Bronchial epithelial cell (primary cell): Measurements from ENCODE around the gene SEC61A1. TPM values are rescaled to one million over a fixed set of nuclear protein-coding genes. Genes with fewer than 3 reads are reported as not detected.

ENCODE experiments used
- DNase-seq: peaks from one replicate; pipeline ENCODE4 v3.0.0-alpha.2; 2010; ENCODE audit warnings: low read depth
- FAIRE-seq: peaks from 2 replicates; lab custom pipeline; 2011; peaks lifted over from hg19 to GRCh38; lab: Jason Lieb, UNC
- H3K27me3 ChIP-seq: 2 replicates; pipeline ENCODE4 v1.5.1; 2011; ENCODE audit warnings: low read length; ENCODE audit not compliant: control insufficient read depth, insufficient read depth
- H3K36me3 ChIP-seq: 2 replicates; pipeline ENCODE4 v1.5.1; 2011; ENCODE audit warnings: low read length; ENCODE audit not compliant: control insufficient read depth, insufficient read depth
- H3K4me3 ChIP-seq: 2 replicates; pipeline ENCODE4 v1.5.1; 2011; ENCODE audit warnings: mild to moderate bottlenecking, low read depth, low read length, control low read depth
- CTCF ChIP-seq: IDR thresholded peaks from 2 replicates; pipeline ENCODE4 v1.5.1; 2011; ENCODE audit warnings: mild to moderate bottlenecking, moderate library complexity, low read length, control low read depth, inconsistent platforms; ENCODE audit not compliant: insufficient read depth, severe bottlenecking
- total RNA-seq: library from RNA; depleted of rRNA; stranded (reverse); fragments of >200 nt; gene quantifications from 2 replicates; pipeline ENCODE4 v1.2.1, GENCODE V29; 2014

Gene SEC61A1
- total RNA-seq, 1 donor from 2014 or later, result 256 TPM

GRCh38 chr3:128052595-128053351 lies 536 bp downstream of the SEC61A1 start:
- H3K27me3 ChIP-seq, result no peaks in the 10 kb centered on the region
- no peak for TF ChIP-seq CTCF
- H3K36me3 ChIP-seq, result peaks cover 15% of the 10 kb centered on the region
- no peak for FAIRE-seq
- H3K4me3 ChIP-seq, result peak overlapping the region; percentile 94
- no peak for DNase-seq

DNA sequence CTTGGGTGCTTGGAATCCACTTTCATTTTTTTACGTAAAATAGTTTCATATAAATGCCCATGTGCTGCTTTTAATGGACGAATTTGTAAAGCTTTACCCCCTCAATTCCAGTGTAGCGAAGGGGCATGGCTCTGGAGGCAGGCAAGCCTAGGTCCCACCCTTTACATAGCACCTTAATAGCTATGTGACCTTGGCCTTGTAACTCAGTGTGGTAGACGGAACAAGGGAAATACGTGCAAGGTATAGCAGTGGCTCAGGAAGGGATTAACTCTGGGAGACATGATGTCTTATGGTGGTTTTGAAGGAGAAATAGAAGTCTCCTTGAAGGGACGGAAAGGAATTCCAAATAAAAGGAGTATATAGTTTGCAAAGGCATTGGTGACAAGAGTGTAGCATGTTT lies 1.4 kb downstream of the SEC61A1 start:
- no peaks in the 10 kb centered on the region for H3K27me3 ChIP-seq
- DNase-seq (no peak), FAIRE-seq (no peak)
- H3K36me3 ChIP-seq, result peaks cover 15% of the 10 kb centered on the region
- no peak for TF ChIP-seq CTCF
- H3K4me3 ChIP-seq, result peak overlapping the region; percentile 94

- no peak for FAIRE-seq
- no peak for TF ChIP-seq CTCF
- H3K36me3 ChIP-seq, result peaks cover 15% of the 10 kb centered on the region
These were observed 2.1 kb downstream of the SEC61A1 start for GRCh38 chr3:128054367-128054766.

GRCh38 chr3:128056258-128056657 lies 4.0 kb downstream of the SEC61A1 start:
- FAIRE-seq, result no peak
- Histone ChIP-seq H3K36me3 (peaks cover 30% of the 10 kb centered on the region), H3K4me3 (no peak overlapping the region), H3K27me3 (no peaks in the 10 kb centered on the region)
- no peak for DNase-seq
- TF ChIP-seq CTCF, result no peak

More at GRCh38 chr3:128054367-128054766, 2.1 kb downstream of the SEC61A1 start:
- Histone ChIP-seq H3K27me3 (no peaks in the 10 kb centered on the region), H3K4me3 (peak overlapping the region; percentile 94)
- peak; percentile 69 for DNase-seq

DNA sequence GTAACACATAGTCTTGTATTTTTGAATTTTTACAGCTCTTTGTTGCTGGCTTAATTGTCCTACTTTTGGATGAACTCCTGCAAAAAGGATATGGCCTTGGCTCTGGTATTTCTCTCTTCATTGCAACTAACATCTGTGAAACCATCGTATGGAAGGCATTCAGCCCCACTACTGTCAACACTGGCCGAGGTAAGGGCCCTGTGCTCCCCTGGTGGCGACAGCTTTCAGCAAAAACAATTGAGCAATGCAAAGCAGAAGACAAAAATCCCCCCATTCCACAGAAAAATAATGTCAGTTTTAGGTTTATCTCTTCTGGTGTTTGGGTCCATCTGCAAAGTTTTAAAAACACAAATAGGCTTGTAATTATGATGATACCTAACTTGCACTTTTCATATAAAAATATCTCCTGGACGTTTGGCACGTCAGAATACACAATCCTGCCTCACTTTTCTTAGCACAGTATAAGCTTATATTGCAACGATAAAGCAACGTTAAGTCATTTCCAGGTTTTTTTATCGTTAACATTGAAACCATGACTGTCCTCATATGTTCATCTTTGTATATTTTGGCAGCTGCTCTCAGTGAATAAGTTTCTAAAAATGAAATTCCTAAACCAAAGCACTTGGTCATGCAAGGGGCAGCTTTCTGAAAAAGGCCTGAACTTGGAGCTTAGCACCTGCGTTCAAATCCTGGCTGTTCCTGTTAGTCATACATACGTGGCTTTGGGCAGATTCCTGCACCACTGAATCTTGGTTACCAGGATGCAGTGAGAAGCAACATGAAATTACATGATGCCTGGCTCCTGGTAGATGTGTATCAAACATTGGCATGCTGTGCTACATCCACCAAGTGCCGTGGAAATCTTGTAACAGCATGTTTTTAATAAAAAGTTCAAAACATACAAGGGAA lies 8.5 kb downstream of the SEC61A1 start:
- FAIRE-seq, result no peak
- H3K4me3 ChIP-seq, result no peak overlapping the region
- H3K27me3 ChIP-seq, result no peaks in the 10 kb centered on the region
- peaks cover 44% of the 10 kb centered on the region for H3K36me3 ChIP-seq
- no peak for TF ChIP-seq CTCF
- peak; percentile 87 for DNase-seq
